HG03432 (cell line): ENCODE results near the gene FGF12.
"Not testable (repeated sequence)": the region's sequence is repeated elsewhere in the genome, so short reads cannot be mapped to it uniquely, and the experiment has no call there.

ENCODE experiments used
- ATAC-seq: cut with Tn5 transposase; IDR thresholded peaks from one replicate; pipeline ENCODE4 v1.9.1; 2021; ENCODE audit warnings: mild to moderate bottlenecking, moderate library complexity; ENCODE audit not compliant: unreplicated experiment

FGF12 gene

GRCh38 chr3:192727032-192727847, at the start of gene FGF12:
TSS of gene FGF12 (minus strand) at chr3:192727541.
- ATAC-seq, result no peak

DNA sequence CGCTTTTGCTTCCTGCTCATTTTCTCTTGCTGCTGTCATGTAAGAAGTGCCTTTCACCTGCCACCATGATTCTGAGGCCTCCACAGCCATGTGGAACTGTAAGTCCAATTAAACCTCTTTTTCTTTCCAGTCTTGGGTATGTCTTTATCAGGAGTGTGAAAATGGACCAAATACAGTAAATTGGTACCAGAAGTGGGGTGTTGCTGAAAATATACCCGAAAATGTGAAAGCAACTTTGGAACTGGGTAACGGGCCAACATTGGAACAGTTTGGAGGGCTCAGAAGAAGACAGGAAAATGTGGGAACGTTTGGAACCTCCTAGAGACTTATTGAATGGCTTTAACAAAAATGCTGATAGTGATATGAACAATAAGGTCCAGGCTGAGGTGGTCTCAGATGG, 47.0 kb upstream of the FGF12 start:
- not testable (repeated sequence) for ATAC-seq

GRCh38 chr3:192772240-192772894, 45.0 kb upstream of the FGF12 start:
- peak; percentile 46 for ATAC-seq

- no peak for ATAC-seq
Measured at GRCh38 chr3:192758654-192759053, 31.3 kb upstream of the FGF12 start.

GRCh38 chr3:192751148-192751547, 23.8 kb upstream of the FGF12 start:
- no peak for ATAC-seq

DNA sequence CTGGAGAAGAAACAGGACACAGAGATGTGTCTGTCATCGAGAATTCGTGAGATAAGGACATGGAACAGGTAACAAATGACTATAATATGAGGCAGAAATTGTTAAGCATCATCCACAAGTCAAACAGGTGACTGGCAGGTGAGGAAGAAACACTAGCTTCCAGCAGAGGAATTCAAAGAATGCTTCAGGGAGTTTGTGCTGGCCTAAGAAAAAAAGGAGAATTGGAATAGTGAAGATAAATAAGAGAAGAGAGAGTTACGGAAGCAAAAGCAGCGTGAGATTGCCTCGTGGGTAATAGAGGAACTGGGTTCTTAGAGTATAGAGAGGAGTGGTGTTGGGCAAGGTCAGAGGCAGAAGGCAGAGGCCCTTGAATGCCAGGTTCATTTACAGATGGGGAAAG, 22.9 kb upstream of the FGF12 start:
- no peak for ATAC-seq

DNA sequence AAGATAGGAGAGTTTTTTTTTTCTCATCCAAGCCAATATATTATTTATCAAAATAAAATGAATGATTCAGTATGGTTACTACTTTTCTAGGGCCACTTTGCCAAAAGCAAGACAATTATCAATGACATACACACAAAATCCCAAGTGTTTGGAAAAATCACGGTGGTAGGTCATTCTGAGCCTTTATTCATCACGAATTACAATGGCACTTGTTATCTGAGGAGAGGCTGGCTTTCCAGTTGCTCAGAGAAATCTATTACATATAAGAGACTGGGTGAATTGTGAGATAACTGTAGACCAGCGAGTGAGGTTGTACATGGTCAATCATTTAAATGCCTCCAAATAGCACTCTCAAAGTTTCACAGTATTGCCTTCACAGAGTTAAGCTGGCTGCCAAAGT, 20.4 kb upstream of the FGF12 start:
- no peak for ATAC-seq

- ATAC-seq, result no peak
Measured at GRCh38 chr3:192747145-192747544, 19.8 kb upstream of the FGF12 start.

DNA sequence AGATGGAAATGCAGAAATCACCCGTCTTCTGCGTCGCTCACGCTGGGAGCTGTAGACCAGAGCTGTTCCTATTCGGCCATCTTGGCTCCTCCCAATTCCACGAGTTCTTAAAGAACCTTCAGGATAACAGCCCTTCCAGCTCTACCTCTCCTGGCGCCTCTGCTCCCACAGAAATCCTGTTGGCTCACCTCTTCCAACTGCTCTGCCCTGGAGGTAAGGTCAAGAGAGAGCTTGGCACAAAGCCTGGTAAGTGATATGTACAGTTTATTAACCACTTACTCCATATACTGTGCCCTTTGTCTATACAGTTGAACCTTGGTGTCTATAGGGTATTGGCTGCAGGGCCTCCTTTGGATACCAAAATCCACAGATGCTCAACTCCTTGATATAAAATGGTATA, 17.8 kb upstream of the FGF12 start:
- ATAC-seq, result no peak

DNA sequence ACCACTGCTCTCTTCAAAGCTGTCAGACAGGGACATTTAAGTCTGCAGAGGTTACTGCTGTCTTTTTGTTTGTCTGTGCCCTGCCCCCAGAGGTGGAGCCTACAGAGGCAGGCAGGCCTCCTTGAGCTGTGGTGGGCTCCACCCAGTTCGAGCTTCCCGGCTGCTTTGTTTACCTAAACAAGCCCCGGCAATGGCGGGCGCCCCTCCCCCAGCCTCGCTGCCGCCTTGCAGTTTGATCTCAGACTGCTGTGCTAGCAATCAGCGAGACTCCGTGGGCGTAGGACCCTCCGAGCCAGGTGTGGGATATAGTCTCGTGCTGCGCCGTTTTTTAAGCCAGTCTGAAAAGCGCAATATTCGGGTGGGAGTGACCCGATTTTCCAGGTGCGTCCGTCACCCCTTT, 17.3 kb upstream of the FGF12 start:
- not testable (repeated sequence) for ATAC-seq

DNA sequence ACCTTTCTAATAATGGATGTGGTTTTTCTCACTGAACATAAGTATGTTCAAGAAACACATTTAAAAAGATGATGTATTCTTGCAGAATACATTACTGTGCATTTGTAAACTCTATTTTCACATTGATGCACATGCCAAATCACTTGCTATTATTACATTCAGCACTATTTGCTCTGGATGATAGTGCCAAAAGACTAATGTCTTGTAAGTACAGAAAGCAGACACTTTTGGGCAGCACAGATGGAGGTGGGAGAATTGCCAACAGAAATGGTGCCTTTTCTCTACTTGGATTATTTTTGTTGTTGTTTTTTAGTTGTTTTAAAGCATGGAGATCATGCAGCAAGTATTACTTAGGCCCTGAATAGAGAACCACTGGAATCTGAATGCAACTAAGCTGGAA, 10.2 kb upstream of the FGF12 start:
- no peak for ATAC-seq

- no peak for ATAC-seq
Measured at GRCh38 chr3:192731233-192731632, 3.9 kb upstream of the FGF12 start.

DNA sequence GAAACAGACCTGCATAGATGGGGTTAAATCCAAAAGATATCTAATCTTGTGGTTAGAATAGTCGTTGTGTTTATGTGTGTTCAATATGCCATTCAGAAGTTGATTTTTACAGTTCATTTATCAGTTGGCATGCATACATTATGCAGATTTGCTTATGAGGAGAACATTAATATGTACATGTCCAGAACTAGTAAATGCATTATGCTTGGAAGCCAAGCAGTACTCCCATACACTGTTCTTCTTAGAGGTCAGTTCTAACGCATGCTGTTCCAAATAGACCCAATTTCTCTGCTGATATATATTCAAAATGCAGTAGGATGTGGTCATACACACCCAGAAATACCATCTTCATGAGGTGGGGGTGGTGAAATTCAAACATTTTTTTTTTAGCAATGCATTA, 956 bp downstream of the FGF12 start:
- no peak for ATAC-seq

- no peak for ATAC-seq
Measured at GRCh38 chr3:192719964-192720363, 7.4 kb downstream of the FGF12 start.

DNA sequence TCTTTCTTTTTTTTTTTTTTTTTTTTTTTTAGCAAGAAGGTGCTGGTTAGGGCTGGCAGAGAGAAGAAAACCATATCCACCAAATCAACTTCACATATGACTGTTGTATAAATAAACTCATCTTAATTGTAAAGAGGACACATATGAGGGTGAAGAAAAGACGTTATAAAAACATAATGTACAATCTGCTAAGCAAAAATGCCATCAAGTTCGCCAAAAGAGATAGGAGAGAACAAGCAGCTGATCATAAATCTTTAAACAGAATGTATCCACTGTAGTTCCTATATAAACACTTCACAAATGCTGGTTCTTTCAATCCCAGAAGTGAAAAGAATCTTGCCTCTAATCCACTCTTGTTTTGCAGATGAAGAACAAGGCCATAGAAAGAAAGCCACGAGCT, 9.2 kb downstream of the FGF12 start:
- ATAC-seq, result no peak

GRCh38 chr3:192715126-192715525, 12.2 kb downstream of the FGF12 start:
- ATAC-seq, result no peak

DNA sequence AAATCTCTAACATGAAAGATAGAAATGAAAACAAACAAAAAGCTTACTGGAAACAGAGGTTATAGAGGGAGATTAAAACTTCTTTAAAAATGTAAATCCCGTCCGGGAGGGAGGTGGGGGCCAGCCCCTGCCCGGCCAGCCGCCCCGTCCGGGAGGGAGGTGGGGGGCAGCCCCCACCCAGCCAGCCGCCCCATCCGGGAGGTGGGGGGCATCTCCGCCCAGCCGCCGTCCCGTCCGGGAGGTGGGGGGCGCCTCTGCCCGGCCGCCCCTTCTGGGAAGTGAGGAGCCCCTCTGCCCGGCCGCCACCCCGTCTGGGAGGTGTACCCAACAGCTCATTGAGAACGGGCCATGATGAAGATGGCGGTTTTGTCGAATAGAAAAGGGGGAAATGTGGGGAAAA, 16.2 kb downstream of the FGF12 start:
- ATAC-seq, result not testable (repeated sequence)

GRCh38 chr3:192710366-192710765, 17.0 kb downstream of the FGF12 start:
- ATAC-seq, result no peak

GRCh38 chr3:192706272-192706671, 21.1 kb downstream of the FGF12 start:
- no peak for ATAC-seq

GRCh38 chr3:192700885-192701284, 26.5 kb downstream of the FGF12 start:
- no peak for ATAC-seq

GRCh38 chr3:192696943-192697587, 30.3 kb downstream of the FGF12 start:
- no peak for ATAC-seq
